GM19463 (cell line): ENCODE measurements around the gene LRCH1.

ENCODE experiments used
- ATAC-seq: cut with Tn5 transposase; IDR thresholded peaks from one replicate; pipeline ENCODE4 v1.9.1; 2021; ENCODE audit warnings: mild to moderate bottlenecking, moderate library complexity; ENCODE audit not compliant: unreplicated experiment

LRCH1 gene

DNA sequence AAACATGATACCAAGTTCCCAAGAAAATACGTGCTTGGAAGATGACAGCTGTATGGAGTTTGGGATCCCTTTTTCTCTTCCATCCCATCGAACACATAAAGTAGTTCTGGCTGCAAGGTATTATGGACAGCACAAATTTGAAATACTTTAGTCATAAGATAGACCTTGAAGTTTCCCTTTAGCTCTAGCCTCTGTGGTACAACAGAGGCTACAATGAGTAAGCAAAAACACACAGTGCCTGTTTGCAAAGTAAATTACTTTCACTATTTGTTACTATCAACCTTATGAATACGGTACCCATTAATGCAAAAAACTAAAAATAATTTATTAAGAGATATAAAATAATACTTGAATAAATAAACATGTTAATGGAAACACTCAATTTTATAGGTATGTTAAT, 21.0 kb upstream of the LRCH1 start:
- ATAC-seq: no peak

DNA sequence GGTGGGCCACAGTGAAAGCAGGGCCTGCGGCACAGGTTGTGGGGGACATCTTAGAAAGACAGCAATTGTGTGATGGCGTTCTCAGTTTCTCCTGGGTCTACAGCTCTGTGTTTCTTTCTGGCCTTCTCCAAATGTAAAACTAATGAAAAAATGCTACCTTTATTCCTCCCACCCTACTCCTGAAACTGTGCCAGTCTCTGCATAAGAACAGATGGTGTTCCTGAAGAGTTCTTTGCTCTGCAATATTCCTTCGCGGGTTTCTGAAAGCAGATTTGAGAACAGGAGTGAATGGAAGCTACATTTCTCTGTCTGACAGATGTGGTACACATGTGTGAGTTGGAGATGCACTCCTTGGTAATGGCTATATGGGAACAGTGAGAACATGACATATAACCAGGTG, 18.0 kb upstream of the LRCH1 start:
- no peak for ATAC-seq

DNA sequence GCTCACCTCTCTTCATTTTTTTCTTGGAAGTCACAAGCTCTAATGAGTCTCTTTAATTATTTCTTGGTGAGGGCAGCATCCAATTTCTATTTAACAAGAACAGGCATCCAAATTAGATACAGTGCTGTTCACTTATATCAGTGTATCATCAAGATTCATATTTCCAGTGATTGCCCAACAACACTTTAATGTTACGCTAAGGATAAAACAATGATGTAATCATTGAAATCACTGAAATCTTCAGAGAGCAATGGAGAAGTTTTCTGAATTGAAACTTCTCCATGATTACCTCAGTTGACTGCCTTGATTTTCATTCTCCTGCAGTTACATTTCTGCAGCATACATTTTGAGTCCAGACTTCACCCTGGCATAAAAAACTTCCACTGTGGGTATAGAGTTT, 17.1 kb upstream of the LRCH1 start:
- ATAC-seq: no peak

DNA sequence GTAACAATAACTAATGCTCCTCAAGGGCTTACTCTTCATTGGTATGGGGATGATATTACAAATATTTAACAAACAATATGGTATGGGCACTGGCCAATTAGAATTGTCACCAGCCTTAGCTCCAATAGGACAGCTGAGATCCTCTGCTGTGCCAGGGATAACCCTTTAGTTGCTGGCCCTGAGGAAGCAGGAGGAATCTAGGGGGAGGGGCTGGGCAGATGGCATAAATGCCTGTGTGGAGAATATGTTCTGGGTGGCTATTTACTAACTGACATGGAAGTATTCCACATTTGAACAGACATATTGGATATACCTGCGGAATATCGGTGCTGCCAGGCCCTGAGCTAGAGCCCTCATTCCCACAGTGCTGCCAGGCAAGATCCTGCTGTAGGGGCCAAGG, 16.6 kb upstream of the LRCH1 start:
- ATAC-seq: no peak

DNA sequence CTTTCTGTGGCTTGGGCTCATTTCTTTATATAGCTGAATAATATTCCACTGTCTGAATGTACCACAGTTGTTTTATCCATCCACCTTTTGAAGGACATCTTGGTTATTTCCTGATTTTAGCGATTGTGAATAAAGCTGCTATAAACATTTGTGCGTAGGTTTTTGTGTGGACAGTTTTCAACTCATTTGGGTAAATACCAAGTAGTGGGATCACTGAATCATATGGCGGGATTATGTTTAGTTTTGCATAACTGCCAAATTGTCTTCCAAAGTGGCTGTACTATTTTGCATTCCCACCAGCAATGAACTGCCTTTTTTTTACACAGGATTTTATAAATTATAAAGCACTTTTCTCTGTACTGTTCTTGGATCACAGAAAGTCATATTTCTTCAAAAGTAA, 13.7 kb upstream of the LRCH1 start:
- no peak for ATAC-seq

DNA sequence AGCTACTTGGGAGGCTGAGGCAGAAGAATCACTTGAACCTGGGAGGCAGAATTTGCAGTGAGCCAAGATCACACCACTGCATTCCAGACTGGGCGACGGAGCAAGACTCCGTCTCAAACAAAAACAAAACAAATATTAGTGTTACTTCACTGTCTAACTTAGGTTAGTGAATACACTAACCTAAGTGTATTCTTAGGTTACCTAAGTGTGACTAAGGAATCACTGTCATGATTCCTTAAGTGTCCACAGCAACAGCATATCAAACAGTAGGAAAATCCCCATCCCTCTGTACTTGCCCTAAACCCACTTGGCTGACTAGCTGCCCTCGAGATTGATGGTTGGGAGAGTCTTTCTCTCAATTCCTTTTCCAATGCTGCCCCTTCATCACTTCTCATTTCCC, 11.8 kb upstream of the LRCH1 start:
- no peak for ATAC-seq

DNA sequence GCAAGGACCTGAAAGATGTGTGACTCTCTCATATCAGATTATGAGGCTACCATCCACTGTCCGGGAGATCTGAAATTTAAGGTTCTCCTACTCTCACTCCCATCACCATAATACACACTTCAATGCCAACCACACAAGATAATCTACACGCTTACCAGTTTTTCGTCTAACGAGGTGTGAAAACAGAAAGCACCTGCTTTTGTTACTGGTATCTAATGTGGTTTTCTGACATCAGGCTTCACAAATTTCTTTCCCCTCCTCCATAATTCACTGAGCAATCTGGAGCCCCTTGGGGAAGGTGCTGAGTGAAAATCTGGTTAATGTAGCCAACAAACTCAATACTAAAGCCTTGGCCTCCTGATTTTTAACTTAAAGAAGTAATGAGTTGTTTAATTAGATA, 10.1 kb upstream of the LRCH1 start:
- ATAC-seq: peak; percentile 51

DNA sequence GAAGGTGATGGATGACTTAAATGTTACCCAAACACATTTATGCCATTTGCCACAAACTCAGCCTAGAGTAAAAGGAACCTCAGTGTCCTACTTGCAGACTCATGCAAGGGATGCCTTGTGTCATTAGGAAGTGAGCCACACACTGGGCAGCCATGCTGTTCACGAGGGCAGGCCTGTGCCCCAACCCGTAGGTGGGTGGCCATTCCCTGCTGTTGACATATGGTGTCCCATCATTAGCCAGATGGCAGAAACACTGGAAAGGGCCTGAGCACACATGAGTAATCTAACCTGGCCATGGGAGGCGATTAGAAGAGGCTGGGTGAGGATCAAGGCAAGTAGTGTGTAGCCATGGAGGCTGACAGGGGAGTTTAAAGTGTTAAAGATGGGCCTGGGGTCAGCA, 9.7 kb upstream of the LRCH1 start:
- no peak for ATAC-seq

DNA sequence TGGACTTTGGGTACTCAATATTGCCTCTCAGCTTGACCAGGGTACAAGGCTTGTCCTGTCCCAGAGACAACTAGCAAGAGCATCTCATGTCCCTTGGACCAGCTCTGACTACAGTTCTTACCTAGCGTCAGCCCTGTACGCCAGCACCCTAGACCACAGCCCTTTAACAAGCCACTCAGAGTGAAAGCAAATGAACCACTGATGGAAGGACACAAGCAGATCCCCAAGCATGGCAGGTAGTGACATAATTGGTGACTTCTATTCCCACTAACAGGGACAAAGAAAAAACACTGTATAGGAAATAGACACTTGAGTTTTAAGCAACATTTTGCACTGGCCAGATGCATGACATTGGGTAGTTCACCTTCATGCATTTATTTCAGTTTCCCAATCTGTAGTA, 8.8 kb upstream of the LRCH1 start:
- ATAC-seq: peak; percentile 96

DNA sequence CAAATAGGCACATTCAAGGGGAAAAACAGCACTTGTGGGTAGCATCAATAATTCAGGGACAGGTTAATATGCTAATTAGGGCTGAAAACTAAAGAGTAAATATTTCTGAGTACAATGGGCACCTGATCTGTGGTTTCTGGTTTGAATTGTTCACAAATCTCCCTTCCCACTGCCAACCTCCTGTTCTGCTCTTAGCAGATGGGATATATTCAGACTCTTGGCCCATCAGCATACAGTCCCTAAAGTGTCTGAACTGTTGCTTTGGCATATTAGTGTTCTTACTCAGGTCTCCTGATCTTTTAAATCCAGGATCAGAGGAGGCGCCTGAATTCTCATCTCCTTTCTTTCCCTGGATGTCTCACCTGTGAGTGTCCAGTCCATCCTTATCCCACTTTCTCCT, 8.2 kb upstream of the LRCH1 start:
- no peak for ATAC-seq

DNA sequence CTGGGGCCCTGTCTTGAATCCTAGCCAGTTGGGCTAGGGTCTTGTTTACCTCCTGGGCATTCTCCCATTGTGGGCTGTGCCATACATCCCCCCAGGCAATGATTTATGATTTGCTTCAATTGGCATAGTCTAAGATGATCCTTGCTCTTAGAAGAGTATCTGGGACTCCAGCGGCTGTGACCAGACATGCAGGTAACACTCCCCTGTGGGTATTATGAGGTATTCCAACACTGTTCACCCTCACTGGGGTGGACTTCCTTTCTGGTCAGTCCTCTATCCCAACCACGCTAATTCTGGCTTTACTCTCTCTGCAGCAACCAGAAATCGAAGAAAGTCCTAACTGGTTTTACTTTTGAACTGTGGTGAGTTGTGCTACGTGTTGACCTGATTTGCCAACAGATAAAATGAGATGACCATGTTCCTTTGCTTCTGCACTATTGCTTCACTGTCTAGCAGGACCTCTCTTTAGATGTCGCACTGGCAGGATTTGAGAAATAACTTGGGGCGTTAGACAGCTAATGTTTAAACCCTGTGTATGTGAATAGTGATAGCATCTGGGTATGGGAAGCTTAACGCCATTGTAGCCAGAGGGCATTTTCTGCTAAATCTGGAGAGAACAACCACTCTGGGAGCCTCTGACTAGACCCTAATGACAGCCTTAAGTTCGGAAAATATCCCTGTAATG, 6.7 kb upstream of the LRCH1 start:
- no peak for ATAC-seq

DNA sequence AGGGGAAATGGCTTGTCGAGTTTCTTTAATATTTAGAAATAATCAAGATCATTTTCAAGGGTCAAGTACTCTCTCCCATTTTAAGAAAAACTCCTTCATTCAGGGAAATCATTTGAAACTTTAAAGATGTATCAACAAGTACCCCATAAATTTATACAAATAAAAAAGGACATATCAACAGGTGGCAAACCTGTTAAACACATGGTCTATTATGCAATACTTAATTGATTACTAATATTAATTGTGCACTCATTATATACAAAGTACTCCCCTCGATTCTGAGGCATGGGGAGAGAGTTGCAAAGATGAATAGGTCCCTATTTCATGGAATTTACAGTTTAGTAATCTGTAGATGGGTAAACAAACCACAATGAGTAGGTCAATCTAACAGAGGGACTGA, 2.1 kb upstream of the LRCH1 start:
- ATAC-seq: no peak

DNA sequence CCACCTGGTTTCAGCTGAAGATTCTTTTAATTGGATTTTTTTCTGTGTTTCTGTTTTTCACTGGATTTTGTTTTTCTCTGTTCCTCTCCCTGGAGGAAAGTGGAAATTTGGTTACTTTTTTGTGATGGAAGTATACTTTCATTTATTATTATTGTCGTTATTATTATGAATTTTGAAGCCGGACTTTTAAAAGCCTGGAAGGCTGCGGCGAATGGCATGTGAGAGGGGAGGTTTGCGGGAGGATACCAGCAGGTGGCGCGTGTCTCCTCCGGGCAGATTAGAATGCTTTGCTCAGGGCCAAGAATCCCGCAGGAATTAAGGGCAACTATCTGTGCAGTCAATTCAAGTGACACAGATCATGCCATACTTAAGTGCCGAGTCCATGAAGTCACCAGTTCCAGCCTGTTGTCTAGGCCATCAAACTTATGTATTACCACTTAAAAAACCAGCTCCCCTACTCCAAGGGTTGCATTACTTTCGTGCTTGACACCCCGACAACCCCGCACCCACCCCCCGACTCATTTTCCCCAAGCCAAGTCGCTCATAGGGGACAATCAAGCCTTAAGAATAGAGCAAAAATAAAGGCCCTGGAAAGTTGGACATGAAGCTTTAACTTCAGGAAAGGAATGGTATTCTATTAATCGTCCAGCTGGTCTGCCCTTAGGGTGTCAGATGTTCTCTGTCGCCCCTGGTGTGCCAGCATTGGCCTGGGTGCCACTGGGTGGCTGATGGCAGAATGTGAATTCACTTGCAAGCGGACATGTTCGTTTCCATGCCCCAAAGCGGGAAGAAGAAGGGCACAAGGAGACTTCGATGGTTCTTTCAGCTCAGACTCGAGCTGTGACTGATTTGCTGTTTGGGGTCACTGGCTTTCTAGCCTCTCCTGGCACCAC, 1.3 kb upstream of the LRCH1 start:
- ATAC-seq: no peak

DNA sequence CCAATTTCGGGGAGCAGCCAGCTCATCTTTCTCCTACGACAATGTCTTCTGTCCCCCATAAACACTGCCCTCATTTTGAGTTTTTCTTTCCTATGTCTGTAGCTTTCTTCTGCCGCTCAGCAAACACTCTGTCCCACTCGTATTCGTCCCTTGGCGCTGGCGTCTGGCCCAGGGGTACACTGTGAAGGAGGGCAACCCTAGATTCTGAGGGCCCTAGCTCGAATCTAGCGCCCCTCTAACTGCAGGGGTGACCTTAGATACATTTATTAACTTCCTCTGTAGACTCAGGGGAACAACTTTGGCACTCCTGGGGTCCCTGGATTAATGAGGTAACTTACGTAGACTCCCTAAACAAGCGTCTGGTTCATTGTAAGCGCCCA, 677 bp upstream of the LRCH1 start:
- no peak for ATAC-seq

DNA sequence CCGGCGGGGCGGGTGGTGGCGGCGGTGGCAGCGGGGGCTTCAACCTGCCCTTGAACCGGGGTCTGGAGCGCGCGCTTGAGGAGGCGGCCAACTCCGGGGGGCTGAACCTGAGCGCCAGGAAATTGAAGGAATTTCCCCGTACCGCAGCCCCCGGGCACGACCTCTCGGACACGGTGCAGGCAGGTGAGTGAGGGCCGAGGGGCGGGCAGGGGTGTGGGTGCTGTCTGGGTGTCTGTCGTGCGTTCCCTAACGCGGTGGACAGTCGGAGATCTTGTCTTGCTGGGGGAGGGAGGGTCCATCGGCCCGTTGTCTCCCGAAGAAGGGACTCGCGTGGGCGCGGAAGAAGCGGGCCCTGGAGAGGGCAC, 533 bp downstream of the LRCH1 start:
- peak; percentile 5 for ATAC-seq

DNA sequence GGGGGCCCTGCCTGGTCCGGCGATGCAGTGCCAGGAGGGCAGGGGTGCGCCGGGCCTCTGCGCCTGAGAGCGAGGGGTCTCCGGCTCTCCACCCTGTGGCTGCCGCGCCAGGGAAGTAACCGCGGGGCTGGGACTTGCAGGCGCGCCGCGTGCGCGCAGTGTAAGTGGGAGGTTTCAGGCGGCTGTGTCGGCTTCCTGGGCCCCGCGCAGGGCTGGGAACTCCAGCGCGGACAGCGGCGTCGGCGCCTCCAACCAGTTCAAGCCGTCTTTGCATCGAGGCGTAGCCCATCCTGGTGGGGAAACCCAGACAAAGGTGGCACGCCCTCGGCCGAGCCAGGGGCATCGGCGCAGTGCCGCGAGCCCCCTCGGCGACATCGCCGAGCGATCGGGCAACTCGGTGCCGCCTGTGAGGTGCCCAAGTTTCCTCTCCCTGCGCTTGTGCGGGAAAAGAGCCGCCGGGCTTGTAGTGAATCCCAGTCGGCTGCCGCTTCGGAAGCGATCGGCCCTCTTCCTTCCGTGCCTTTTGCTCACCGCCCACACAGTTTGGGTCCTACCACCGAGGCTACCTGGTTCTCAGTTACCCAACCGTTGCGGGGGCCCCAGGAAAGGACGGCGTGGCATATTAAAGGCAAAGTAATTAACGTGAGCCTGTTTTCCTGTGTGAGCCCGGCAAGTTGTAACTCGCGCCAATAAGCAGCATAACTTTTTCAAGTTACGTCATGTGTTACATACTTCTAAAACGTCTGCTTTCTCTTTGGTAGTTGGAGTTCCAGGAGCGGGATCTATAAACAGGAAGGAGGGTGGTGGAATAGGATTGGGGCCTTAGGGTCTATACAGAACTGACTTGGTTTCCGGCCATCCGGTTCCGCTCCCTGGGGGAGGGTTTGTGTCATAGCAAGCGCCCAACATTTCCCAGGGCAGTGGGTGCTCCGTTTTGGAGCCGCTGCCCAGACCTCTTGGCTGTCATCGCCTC, 1.2 kb downstream of the LRCH1 start:
- peak; percentile 46 for ATAC-seq

DNA sequence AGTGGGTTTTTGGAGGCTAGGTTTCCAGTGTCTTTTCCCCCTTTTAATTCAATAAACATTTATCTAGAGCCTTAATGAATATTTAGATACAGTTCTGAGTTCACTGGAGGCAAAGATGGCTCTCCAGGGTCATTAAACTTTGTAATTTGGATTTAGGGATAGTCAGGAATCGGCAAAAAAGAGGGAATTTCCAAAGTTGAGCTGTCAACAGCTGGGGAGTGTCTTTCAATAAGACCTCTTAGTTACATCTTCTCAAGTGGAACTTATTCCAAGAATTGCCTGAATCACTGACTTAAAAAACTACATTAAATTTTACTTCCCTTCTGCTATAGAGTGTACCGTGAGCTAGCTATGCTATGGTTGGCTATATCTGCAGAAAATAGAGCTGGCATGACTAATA, 2.0 kb downstream of the LRCH1 start:
- no peak for ATAC-seq

DNA sequence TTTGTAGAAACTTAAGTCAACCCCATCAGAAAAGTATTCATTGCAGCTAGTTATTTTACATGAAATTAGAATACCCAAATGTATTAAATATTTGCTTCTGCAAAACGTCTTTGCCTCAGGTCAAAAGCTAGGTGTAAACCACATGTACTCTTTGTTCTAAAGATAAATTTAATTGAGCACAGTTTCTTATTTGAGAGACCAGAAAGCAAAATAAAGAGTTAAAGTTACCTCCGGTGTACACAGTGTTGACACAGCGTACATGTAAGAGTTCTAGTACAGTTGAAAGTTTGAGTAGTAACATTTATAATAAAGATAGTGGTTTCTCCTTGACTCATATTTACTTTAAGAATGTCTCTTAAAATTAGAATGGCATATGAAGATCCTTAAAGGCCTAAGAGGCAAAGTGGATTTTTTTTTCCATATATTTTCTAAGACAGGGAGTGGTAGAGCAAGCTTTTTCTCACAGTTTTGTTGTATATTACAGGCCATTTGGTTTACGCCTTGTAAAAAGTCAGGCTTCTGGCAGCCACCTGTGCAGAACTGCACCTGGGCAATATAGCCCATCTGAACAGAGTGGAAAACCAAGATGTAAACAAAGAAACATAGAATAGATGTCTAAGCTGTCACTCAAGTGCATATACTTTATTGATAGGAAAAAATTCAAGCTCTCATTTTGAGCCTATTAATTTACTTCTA, 2.9 kb downstream of the LRCH1 start:
- ATAC-seq: no peak

DNA sequence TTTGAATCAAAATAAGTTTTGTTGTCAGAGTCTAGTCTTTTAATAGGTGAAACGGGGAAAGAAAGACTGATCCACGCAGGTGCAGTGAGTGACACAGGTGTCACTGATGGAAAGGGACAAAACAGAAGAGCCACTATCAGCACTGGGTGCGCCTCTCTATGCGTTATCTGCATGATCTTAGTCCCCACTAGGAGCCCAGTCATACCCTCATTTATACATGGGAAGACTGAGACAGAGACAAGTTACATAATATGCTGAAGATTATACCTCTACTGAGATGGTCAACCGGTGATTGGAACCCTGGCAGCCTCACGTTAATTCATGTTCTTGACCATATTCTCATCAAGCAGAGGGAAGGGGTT, 3.4 kb downstream of the LRCH1 start:
- ATAC-seq: no peak

DNA sequence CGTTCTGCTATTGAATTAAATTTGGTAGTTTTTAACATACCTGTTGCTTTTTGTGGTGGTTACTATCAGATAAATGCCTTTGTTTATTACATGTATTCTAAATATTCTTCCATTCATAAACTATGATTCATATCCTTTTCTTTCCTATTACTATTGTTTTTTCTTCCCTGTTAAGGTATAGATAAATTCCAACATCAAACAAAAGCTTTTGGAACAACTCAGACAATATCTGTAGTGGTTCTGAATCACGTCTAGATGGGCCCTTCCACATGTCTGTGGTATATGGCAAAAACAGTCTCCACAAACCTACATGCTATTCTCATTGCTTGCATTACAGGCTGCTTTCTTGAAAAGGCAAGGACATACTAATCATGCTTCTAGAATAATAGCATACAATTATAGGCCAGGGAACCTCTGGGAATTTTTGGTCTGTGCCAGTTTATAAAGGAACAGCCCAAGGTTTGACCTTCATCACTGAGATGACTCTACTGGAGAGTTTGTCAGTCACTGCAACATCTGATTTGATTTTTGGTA, 6.4 kb downstream of the LRCH1 start:
- no peak for ATAC-seq

DNA sequence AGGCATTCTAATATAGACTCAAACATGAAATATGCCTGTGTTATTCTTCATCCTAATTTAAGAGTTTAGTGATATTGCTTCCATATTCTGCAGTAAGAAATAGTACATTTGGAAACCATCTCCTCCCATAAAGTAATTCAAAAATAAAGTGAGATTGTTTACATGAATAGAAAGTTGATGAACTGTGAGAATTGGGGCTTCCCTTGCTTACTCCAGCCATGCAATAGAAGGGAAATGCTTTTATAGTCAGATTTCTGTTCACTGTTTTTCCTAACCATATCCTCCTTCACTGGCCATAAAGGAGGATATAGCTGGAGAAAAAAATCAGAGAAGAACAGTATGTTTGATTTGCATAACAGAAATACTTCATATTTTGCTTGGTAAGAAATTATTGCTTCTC, 7.8 kb downstream of the LRCH1 start:
- no peak for ATAC-seq
